Spleen (tissue), 7 donors: ENCODE measurements around the gene RFFL.

Source experiments
- CTCF ChIP-seq, 11 experiments: fragments of 200-600 bp in 7 of 11; fragments of 450-650 bp in 4 of 11; sonication (generic) in 4 of 11; IDR thresholded peaks in 8 of 11; conservative IDR thresholded peaks in 3 of 11; 1 replicate in 7 of 11; 2 replicates in 4 of 11; pipeline versions ENCODE4 v1.4.0 to v1.8.0; 2016 to 2021; ENCODE audit warnings: antibody characterized with exemption in 11 of 11, inconsistent platforms in 4 of 11, mild to moderate bottlenecking in 1 of 11
- POLR2A ChIP-seq, 3 donors: fragments of 450-650 bp; IDR thresholded peaks; one replicate each; pipeline ENCODE4 v1.5.1; 2017; ENCODE audit warnings: antibody characterized with exemption in 3 of 3, mild to moderate bottlenecking in 1 of 3
- donor health status: DM: no; HTN: no; CAD: no; lungs with moderate emphysema.
- donor health status: DM: no; HTN: no; CAD: no.
- donor health status: DM: no; HTN: no; CAD: no.

- no peak for TF ChIP-seq CTCF (IDR thresholded peaks at IDR 0.05 in 8 of 11, conservative IDR thresholded peaks at IDR 0.05 in 3 of 11)
- no peak for TF ChIP-seq POLR2A (IDR thresholded peaks at IDR 0.05)
These were observed 76.3 kb downstream of the RFFL start for GRCh38 chr17:34987232-34987631.
